ENCODE measurements around the gene TREX2. TPM values are rescaled to one million over a fixed set of nuclear protein-coding genes. Genes with fewer than 3 reads are reported as not detected.

The TREX2 gene
- total RNA-seq, 1 experiment from 2014 or later: 1.1 TPM

DNA sequence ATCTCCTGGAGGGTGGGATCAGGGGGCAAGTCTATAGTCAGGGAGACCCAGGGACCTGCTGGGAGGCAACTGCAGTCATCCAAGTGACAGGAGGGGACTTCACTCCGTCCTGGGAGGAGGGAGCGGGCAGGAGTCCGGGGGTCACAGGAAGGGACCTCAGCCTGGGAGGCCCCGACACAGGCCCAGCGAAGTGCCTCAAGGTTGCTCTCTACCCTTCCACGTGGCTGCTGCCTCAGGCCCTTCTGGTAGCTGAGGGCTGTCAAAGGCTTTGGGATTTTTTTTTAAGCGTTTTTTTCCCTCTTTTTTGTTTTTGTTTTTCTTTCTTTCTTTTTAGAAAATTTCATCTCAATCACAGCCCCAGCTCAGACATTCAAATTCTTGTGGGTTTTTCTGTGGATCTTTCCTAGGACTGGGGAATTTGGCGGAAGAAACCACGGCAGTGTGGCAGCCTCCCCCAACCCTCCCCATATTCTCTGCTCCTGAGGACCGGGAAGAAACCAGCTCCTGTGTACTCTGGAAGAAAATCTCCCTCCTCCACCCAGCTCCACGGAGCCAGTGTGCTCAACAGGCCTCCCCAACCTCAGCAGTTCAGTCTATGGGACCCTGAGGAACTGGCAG is 25.9 kb upstream of the TREX2 start:
- Histone ChIP-seq H3K9me3 (ENCODE audit: control insufficient read depth, low read depth, low read length) (peaks cover 22% of the 10 kb centered on the region), H3K4me1 (ENCODE audit: insufficient read depth, low read length) (no peaks in the 10 kb centered on the region; the same call in 1 of the 2 replicates), H3K9ac (ENCODE audit: extremely low read depth, insufficient read length, low read length) (no peak overlapping the region), H4K8ac (replicated peaks; ENCODE audit: insufficient read length, low read depth, low read length) (no peak overlapping the region), H2BK12ac (ENCODE audit: insufficient read length, low read depth, low read length) (no peak overlapping the region), H3K27ac (ENCODE audit: insufficient read length, low read depth, low read length) (no peak overlapping the region), H3K23me2 (ENCODE audit: insufficient read length, low read depth, low read length, poor library complexity, severe bottlenecking) (peaks cover 6% of the 10 kb centered on the region), H4K20me1 (ENCODE audit: control insufficient read depth, insufficient read depth, insufficient read length) (no peaks in the 10 kb centered on the region), H3K14ac (ENCODE audit: insufficient read depth, low read length) (no peak overlapping the region), H2BK20ac (ENCODE audit: low read depth, low read length, poor library complexity, severe bottlenecking) (no peak overlapping the region), H3K56ac (ENCODE audit: insufficient read length, low read depth, low read length) (no peak overlapping the region), H3K79me2 (ENCODE audit: insufficient read depth, low read length) (no peaks in the 10 kb centered on the region; the same call in 1 of the 2 replicates), H4K91ac (ENCODE audit: insufficient read length, low read depth, low read length) (no peak overlapping the region), H3K4ac (ENCODE audit: low read depth, low read length) (no peak overlapping the region), H3T11ph (ENCODE audit: low read length) (no peak overlapping the region), H2AFZ (ENCODE audit: low read length) (no peak overlapping the region), H3K18ac (ENCODE audit: insufficient read length, low read depth, low read length) (no peak overlapping the region), H2BK15ac (ENCODE audit: low read depth, low read length) (no peak overlapping the region), H2BK5ac (ENCODE audit: insufficient read length, low read length) (no peak overlapping the region), H2BK120ac (ENCODE audit: low read depth, low read length, poor library complexity, severe bottlenecking) (no peak overlapping the region), H2AK5ac (ENCODE audit: insufficient read length, low read length) (no peak overlapping the region), H3K27me3 (ENCODE audit: insufficient read depth, low read length) (peaks cover 3% of the 10 kb centered on the region), H4K5ac (ENCODE audit: insufficient read length, low read depth, low read length) (no peak overlapping the region), H3K4me2 (ENCODE audit: insufficient read depth, insufficient read length, low read length) (no peak overlapping the region), H3K79me1 (ENCODE audit: insufficient read depth, low read depth, low read length, poor library complexity, severe bottlenecking) (no peaks in the 10 kb centered on the region), H3K23ac (ENCODE audit: insufficient read length, low read depth, low read length) (no peak overlapping the region)
- Mint-ChIP-seq H3K27me3 (ENCODE audit: low read depth) (peaks cover 34% of the 10 kb centered on the region), H3K36me3 (ENCODE audit: insufficient read depth in 1 of 3, low read depth in 3 of 3) (peaks cover 11 to 20% (median 16%) of the 10 kb centered on the region in 3 experiments), H3K4me3 (no peak overlapping the region), H3K27ac (no peak overlapping the region), H3K4me1 (no peaks in the 10 kb centered on the region; a peak in 2 of 4 replicates), H3K9me3 (peaks cover 51 to 77% of the 10 kb centered on the region in 2 experiments)
- no CpG with 5 or more reads among the region's 11 CpGs for WGBS (ENCODE audit: extremely low coverage, insufficient read length, low lambda C conversion rate)
- TF ChIP-seq, protein P1, sequence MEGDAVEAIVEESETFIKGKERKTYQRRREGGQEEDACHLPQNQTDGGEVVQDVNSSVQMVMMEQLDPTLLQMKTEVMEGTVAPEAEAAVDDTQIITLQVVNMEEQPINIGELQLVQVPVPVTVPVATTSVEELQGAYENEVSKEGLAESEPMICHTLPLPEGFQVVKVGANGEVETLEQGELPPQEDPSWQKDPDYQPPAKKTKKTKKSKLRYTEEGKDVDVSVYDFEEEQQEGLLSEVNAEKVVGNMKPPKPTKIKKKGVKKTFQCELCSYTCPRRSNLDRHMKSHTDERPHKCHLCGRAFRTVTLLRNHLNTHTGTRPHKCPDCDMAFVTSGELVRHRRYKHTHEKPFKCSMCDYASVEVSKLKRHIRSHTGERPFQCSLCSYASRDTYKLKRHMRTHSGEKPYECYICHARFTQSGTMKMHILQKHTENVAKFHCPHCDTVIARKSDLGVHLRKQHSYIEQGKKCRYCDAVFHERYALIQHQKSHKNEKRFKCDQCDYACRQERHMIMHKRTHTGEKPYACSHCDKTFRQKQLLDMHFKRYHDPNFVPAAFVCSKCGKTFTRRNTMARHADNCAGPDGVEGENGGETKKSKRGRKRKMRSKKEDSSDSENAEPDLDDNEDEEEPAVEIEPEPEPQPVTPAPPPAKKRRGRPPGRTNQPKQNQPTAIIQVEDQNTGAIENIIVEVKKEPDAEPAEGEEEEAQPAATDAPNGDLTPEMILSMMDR (conservative IDR thresholded peaks at IDR 0.05): no peak
- DNase-seq: no peak

Data from H9 (cell line).